ENCODE results near the gene FOXJ3. TPM values are rescaled to one million over a fixed set of nuclear protein-coding genes. Genes with fewer than 3 reads are reported as not detected.

Gene FOXJ3
- total RNA-seq, 4 donors from 2014 or later: 42.9 to 68.5 (median 52.5) TPM

DNA sequence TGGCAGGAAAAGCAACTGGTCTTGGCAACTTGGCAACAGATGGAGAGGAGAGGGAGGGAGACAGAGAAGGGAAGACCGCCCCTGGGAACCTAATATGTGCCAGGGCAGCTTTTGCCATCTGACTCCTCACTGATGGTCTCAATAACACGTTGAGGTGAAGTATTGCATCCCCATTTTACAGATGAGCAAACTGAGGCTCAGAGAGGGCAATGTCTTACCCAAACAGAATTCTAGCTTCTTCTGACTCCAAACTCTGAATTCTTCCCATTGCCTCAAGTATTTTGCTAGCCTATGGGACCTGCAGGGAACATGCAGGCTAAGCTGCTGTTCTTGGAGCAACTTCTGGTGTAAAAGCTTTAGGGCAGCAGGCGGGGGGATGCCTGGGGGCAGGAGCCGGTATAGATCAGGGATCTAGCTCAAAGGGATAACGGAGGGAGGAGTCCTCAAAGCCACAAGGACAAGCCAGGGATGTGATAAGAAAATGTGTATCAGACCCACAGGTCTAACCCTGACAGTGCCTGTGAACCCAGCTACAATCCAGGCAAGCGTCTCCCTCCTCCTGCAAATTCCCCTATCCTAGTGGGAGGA, 163.3 kb downstream of the FOXJ3 start:
- Histone ChIP-seq H3K27ac (peak overlapping the region in 3 of 4 donors; percentile 44 to 94 (median 81)), H3K36me3 (no peaks in the 10 kb centered on the region), H3K4me3 (no peak overlapping the region), H3K9me3 (no peaks in the 10 kb centered on the region), H3K27me3 (no peaks in the 10 kb centered on the region), H3K4me1 (peaks cover 0 to 14% (median 4%) of the 10 kb centered on the region in 4 donors)
- no peak for TF ChIP-seq POLR2A (IDR thresholded peaks at IDR 0.05)
- TF ChIP-seq, protein P1, sequence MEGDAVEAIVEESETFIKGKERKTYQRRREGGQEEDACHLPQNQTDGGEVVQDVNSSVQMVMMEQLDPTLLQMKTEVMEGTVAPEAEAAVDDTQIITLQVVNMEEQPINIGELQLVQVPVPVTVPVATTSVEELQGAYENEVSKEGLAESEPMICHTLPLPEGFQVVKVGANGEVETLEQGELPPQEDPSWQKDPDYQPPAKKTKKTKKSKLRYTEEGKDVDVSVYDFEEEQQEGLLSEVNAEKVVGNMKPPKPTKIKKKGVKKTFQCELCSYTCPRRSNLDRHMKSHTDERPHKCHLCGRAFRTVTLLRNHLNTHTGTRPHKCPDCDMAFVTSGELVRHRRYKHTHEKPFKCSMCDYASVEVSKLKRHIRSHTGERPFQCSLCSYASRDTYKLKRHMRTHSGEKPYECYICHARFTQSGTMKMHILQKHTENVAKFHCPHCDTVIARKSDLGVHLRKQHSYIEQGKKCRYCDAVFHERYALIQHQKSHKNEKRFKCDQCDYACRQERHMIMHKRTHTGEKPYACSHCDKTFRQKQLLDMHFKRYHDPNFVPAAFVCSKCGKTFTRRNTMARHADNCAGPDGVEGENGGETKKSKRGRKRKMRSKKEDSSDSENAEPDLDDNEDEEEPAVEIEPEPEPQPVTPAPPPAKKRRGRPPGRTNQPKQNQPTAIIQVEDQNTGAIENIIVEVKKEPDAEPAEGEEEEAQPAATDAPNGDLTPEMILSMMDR (IDR thresholded peaks at IDR 0.05): no peak
- DNase-seq: no peak

DNA sequence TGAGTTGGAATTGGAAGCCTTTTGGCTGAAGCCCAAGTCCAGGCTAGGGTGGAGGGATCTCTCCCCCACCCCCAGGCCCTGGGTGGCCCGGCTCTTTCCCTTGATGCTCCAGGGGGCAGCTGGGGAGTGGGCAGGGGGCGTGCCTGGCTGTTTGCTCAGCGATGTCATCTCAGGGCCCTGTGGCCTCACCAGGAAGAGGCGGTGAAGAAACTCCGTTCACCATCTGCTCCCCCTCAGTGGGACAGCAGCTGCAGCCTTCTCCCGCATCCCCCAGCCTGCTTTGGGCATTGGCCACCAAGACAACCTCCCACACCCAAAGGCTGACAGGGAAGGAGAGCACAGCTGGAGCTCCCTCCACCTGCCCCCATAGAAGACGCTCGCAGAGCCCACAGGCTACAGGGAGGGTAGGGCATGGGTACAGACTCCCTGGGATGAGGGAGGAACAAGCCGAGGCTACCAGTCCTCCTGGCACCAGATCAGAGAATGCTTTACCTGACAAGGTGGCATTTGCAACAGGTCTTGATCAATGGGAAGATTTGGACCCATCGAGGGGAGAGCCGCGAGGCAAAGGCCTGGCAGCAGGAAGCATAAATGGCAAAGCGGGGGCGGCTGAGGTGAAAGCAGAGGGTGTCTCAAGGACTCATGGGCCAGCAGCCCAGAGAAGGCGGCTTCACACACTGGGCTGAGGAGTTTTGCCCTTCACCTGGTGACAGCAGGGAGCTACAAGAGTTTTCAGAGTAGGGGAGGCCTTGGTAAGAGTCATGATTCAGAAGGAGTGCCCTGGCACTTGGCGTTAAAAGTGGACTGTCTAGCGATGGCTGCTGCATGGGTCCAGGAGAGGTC, 164.0 kb downstream of the FOXJ3 start:
- H3K27me3 ChIP-seq: no peaks in the 10 kb centered on the region
- TF ChIP-seq, protein P1 (IDR thresholded peaks at IDR 0.05): no peak
- TF ChIP-seq POLR2A (IDR thresholded peaks at IDR 0.05): no peak
- peak overlapping the region in 1 of 4 donors; percentile 8 for H3K27ac ChIP-seq
- no peak for DNase-seq
- H3K36me3 ChIP-seq: no peaks in the 10 kb centered on the region
- H3K4me1 ChIP-seq: peaks cover 0 to 14% (median 4%) of the 10 kb centered on the region in 4 donors
- no peaks in the 10 kb centered on the region for H3K9me3 ChIP-seq
- no peak overlapping the region for H3K4me3 ChIP-seq

DNA sequence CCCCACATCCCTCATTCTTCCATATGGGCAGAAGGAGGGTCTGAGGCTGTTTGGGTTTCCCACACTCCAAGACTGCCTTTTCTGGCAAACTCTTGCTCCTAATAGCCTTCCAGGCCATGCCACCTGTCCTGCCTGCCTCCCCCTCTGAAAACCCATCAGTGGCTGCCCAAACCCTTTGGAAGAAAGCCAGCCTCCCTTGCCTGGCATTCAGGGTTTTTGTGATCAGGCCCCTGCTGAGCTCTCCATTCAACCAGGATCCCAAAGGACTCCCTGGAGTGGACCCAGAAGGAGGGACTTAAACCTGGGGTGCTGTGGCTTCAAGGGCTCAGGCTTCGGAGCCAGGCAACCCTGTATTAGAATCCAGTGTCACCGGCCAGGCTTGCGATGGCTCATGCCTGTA, 166.3 kb downstream of the FOXJ3 start:
- no peak for DNase-seq

DNA sequence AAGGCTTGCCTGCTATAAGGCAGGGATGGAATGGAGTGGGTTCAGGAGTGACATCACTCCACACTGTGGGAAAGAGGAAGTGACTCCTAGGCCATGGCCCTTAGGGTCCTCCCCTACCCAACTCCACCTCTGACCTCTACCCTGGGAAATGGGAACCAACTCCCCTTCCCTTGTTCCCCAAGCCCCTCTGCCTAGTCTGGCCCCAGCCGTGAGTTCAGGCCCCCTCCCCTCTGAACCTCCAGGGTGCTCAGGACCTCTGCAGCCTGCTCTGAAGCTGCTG, 166.7 kb downstream of the FOXJ3 start:
- DNase-seq: no peak
- no peak for TF ChIP-seq POLR2A (IDR thresholded peaks at IDR 0.05)
- TF ChIP-seq, protein P1 (IDR thresholded peaks at IDR 0.05): no peak

More for the DNA sequence above, 166.3 kb downstream of the FOXJ3 start:
- Histone ChIP-seq H3K27me3 (no peaks in the 10 kb centered on the region), H3K4me1 (peaks cover 0 to 14% (median 4%) of the 10 kb centered on the region in 4 donors), H3K9me3 (no peaks in the 10 kb centered on the region), H3K36me3 (no peaks in the 10 kb centered on the region), H3K27ac (no peak overlapping the region), H3K4me3 (no peak overlapping the region)
- TF ChIP-seq POLR2A (IDR thresholded peaks at IDR 0.05): no peak
- TF ChIP-seq, protein P1 (IDR thresholded peaks at IDR 0.05): no peak

DNA sequence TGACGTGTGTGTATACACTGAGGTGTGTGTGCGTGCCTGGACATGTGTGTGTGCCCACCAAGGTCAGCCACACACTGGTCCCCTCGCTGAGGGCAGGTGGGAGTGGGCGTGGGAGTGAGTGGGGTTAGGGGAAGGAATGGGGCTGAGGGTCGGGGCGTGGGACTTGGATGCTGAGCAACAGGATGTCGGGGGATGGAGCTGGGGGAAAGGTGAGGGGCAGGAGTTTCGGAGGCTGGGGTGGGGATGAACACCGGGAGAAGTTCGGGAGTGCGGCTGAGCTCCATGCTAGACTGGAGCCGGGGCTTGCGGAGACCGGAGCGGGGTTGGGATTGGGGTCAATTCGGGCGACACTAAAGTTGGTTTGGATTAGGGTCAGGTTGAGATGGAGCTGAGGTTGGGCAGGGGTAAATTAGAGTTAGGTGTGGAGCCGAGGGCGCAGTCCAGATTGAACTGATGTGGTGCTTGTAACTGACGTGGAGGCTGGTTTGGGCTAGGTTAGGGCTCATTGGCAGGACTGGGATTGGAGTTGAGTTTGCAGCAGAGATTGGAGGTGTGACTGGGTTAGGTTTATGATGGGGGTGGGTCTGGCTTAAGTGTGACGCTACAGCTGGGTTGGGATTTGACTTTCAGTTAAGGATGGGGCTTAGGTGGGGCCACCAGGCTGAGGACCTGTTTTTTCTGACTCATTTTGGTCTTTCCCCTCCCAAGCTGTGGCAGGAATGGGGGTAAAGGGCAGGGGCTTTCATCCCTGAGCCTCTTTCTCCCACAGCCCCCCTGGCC, 167.2 kb downstream of the FOXJ3 start:
- Histone ChIP-seq H3K9me3 (no peaks in the 10 kb centered on the region), H3K36me3 (no peaks in the 10 kb centered on the region), H3K27me3 (no peaks in the 10 kb centered on the region), H3K4me3 (no peak overlapping the region), H3K4me1 (peaks cover 0 to 8% (median under 1%) of the 10 kb centered on the region in 4 donors), H3K27ac (no peak overlapping the region)
- no peak for DNase-seq
- TF ChIP-seq, protein P1 (IDR thresholded peaks at IDR 0.05): no peak
- no peak for TF ChIP-seq POLR2A (IDR thresholded peaks at IDR 0.05)

More for the DNA sequence above, 166.7 kb downstream of the FOXJ3 start:
- H3K9me3 ChIP-seq: no peaks in the 10 kb centered on the region
- no peak overlapping the region for H3K27ac ChIP-seq
- H3K36me3 ChIP-seq: no peaks in the 10 kb centered on the region
- H3K4me1 ChIP-seq: peaks cover 0 to 13% (median 4%) of the 10 kb centered on the region in 4 donors
- H3K27me3 ChIP-seq: no peaks in the 10 kb centered on the region
- H3K4me3 ChIP-seq: no peak overlapping the region
